HepG2 (cell line): Measurements from ENCODE around the gene IGSF21. TPM values are rescaled to one million over a fixed set of nuclear protein-coding genes. Genes with fewer than 3 reads are reported as not detected.

Experiments used
- ATAC-seq: fragments of 200-7000 bp; cut with Tn5 transposase; 3 replicates; pipeline ENCODE4 v1.9.1; 2020; ENCODE audit warnings: mild to moderate bottlenecking, moderate library complexity
- BruUV-seq: library from RNA; stranded (reverse); fragments of 400-500 nt; replicated peaks from 2 replicates; lab custom pipeline; 2021; lab: Mats Ljungman, UMichigan
- CTCF ChIA-PET: fragments of 300-600 bp; formaldehyde crosslinking; extraction: SDS; loops from one replicate; lab custom pipeline; 2021; ENCODE audit warnings: low total read pairs, inconsistent platforms, low intra/inter-chr PET ratio; lab: Yijun Ruan, JAX
- POLR2A ChIA-PET: fragments of 350-600 bp; sonication (Branson Sonifier 250); formaldehyde crosslinking; loops from one replicate; lab custom pipeline; 2020; ENCODE audit warnings: antibody characterized with exemption, inconsistent platforms; lab: Yijun Ruan, JAX
- DNase-seq: peaks from one replicate; pipeline ENCODE4 v3.0.0-alpha.2; 2015; ENCODE audit warnings: low spot score
- FAIRE-seq: peaks from 3 replicates; lab custom pipeline; 2011; peaks lifted over from hg19 to GRCh38; lab: Jason Lieb, UNC
- H2AFZ ChIP-seq: one replicate; pipeline ENCODE4 v1.6.1; 2011; ENCODE audit warnings: low read length, inconsistent platforms
- H3K27ac ChIP-seq: fragments of 300-600 bp; 3 replicates; pipeline ENCODE4 v1.8.0; 2011; ENCODE audit warnings: mixed run types, mild to moderate bottlenecking, mixed read lengths, low read length, inconsistent platforms; ENCODE audit not compliant: insufficient read depth; ENCODE audit errors: extremely low read length
- H3K27me3 ChIP-seq, 2 experiments: fragments of 200-600 bp in 1 of 2; 2 replicates in 1 of 2; 3 replicates in 1 of 2; pipeline versions ENCODE4 v1.6.0 to v1.8.0; 2011; ENCODE audit warnings: low read length in 2 of 2, mild to moderate bottlenecking in 2 of 2, moderate library complexity in 2 of 2, inconsistent platforms in 1 of 2; ENCODE audit not compliant: insufficient read depth in 2 of 2, control insufficient read depth in 1 of 2
- H3K36me3 ChIP-seq, 2 experiments: fragments of 200-600 bp in 1 of 2; replicated peaks in 1 of 2; 2 replicates in 1 of 2; 3 replicates in 1 of 2; pipeline versions ENCODE4 v1.5.1 to v1.8.0; 2011; ENCODE audit warnings: low read length in 2 of 2, inconsistent platforms in 1 of 2; ENCODE audit not compliant: insufficient read depth in 2 of 2, control insufficient read depth in 1 of 2
- H3K4me1 ChIP-seq: 2 replicates; pipeline ENCODE4 v1.5.1; 2012; ENCODE audit warnings: low read length, inconsistent platforms; ENCODE audit not compliant: insufficient read depth
- H3K4me2 ChIP-seq: 2 replicates; pipeline ENCODE4 v1.6.0; 2011; ENCODE audit warnings: low read depth, low read length, inconsistent platforms
- H3K4me3 ChIP-seq, 3 experiments: fragments of 200-600 bp in 1 of 3; sonication (generic), shearing (Covaris generic) in 1 of 3; replicated peaks in 1 of 3; 2 replicates each; pipeline ENCODE4 v1.5.1; 2011 to 2016; ENCODE audit warnings: low read length in 3 of 3, inconsistent platforms in 2 of 3, low read depth in 2 of 3, mild to moderate bottlenecking in 2 of 3, control low read depth in 1 of 3, mixed read lengths in 1 of 3; ENCODE audit not compliant: insufficient read depth in 1 of 3
- H3K79me2 ChIP-seq: one replicate; pipeline ENCODE4 v1.6.1; 2011; ENCODE audit warnings: low read length, inconsistent platforms; ENCODE audit not compliant: insufficient read depth
- H3K9ac ChIP-seq: 2 replicates; pipeline ENCODE4 v1.6.0; 2011; ENCODE audit warnings: mild to moderate bottlenecking, low read depth, low read length, inconsistent platforms; ENCODE audit not compliant: insufficient read depth
- H3K9me3 ChIP-seq: 2 replicates; pipeline ENCODE4 v1.5.1; 2012; ENCODE audit warnings: mild to moderate bottlenecking, low read length
- H4K20me1 ChIP-seq: 2 replicates; pipeline ENCODE4 v1.6.0; 2011; ENCODE audit warnings: inconsistent platforms, mild to moderate bottlenecking, low read length, moderate library complexity; ENCODE audit not compliant: insufficient read depth
- BCL6 ChIP-seq: IDR thresholded peaks from 2 replicates; pipeline ENCODE4 v1.6.1; 2016; ENCODE audit warnings: missing genetic modification reagents, missing compliant biosample characterization
- FOXA3 ChIP-seq: IDR thresholded peaks from 2 replicates; pipeline ENCODE4 v1.6.1; 2016; ENCODE audit warnings: missing genetic modification reagents, missing compliant biosample characterization
- FOXJ3 ChIP-seq: sonication (generic); formaldehyde crosslinking; IDR thresholded peaks from 2 replicates; pipeline ENCODE4 v1.4.0; 2020; ENCODE audit warnings: missing genetic modification reagents, mild to moderate bottlenecking, borderline replicate concordance
- HCFC1 ChIP-seq: fragments of 150-350 bp; IDR thresholded peaks from 2 replicates; pipeline ENCODE4 v1.6.1; 2014; ENCODE audit warnings: low read depth, low read length
- JDP2 ChIP-seq: sonication (generic); formaldehyde crosslinking; IDR thresholded peaks from 2 replicates; pipeline ENCODE4 v1.8.1; 2022; ENCODE audit warnings: missing genetic modification reagents, borderline replicate concordance
- JUND ChIP-seq: sonication (generic); formaldehyde crosslinking; IDR thresholded peaks from 2 replicates; pipeline ENCODE4 v1.8.0; 2022; ENCODE audit warnings: mild to moderate bottlenecking, missing genetic modification reagents
- KMT2B ChIP-seq: IDR thresholded peaks from 2 replicates; pipeline ENCODE4 v1.6.1; 2016; ENCODE audit warnings: missing genetic modification reagents, missing compliant biosample characterization
- MTF1 ChIP-seq: sonication (generic); formaldehyde crosslinking; IDR thresholded peaks from 2 replicates; pipeline ENCODE4 v1.5.0; 2020; ENCODE audit warnings: missing genetic modification reagents
- NR2F1 ChIP-seq, 2 experiments: fragments of 450-650 bp in 1 of 2; formaldehyde crosslinking in 1 of 2; IDR thresholded peaks; 2 replicates each; pipeline versions ENCODE4 v1.5.0 to v1.6.1; 2016 to 2020; ENCODE audit warnings: mild to moderate bottlenecking in 1 of 2, missing compliant biosample characterization in 1 of 2, missing genetic modification reagents in 1 of 2, moderate library complexity in 1 of 2
- POGZ ChIP-seq: sonication (generic); formaldehyde crosslinking; IDR thresholded peaks from 2 replicates; pipeline ENCODE4 v1.4.0; 2020; ENCODE audit warnings: mild to moderate bottlenecking, missing genetic modification reagents
- RBM22 ChIP-seq: fragments of 200-400 bp; formaldehyde crosslinking; optimal IDR thresholded peaks from 2 replicates; pipeline ENCODE3; 2017; ENCODE audit warnings: mild to moderate bottlenecking, low read length, moderate library complexity
- SRF ChIP-seq: IDR thresholded peaks from 2 replicates; pipeline ENCODE4 v1.6.1; 2011; ENCODE audit warnings: mild to moderate bottlenecking, low read depth, low read length, moderate library complexity
- TRIM24 ChIP-seq: sonication (generic); formaldehyde crosslinking; IDR thresholded peaks from 2 replicates; pipeline ENCODE4 v1.8.0; 2022; ENCODE audit warnings: mild to moderate bottlenecking, missing genetic modification reagents
- ZNF484 ChIP-seq: sonication (generic); formaldehyde crosslinking; IDR thresholded peaks from 2 replicates; pipeline ENCODE4 v1.5.1; 2020; ENCODE audit warnings: mild to moderate bottlenecking, low read depth, missing genetic modification reagents, borderline replicate concordance
- ZSCAN21 ChIP-seq: sonication (generic); formaldehyde crosslinking; IDR thresholded peaks from 2 replicates; pipeline ENCODE4 v1.8.0; 2022; ENCODE audit warnings: mild to moderate bottlenecking, missing genetic modification reagents, moderate library complexity, borderline replicate concordance
- WGBS: methylation state at CpG from one replicate; pipeline ENCODE4 v1.1.6; 2017; ENCODE audit warnings: low lambda C conversion rate; 5-methylcytosine and 5-hydroxymethylcytosine counted together
- in situ Hi-C: cut with HindIII; loops from 2 replicates; pipeline ENCODE4 v1.10.0; 2017; ENCODE audit warnings: low pct_unique_long_range_greater_than_20kb; ENCODE audit not compliant: extremely low pct_ligation_motif_present
- intact Hi-C: fragments of 100-400 bp; cut with micrococcal nuclease; formaldehyde crosslinking; loops from one replicate; pipeline ENCODE4 v1.10.0; 2022; ENCODE audit not compliant: unreplicated experiment
- polyA plus RNA-seq, 8 experiments: library from polyadenylated mRNA; depleted of rRNA in 3 of 8; stranded (reverse) in 7 of 8; unstranded in 1 of 8; fragments of >200 nt; fragmentation: Illumina TruSeq in 4 of 8; extraction: Trizol in 4 of 8; gene quantifications; 2 replicates each; pipeline versions ENCODE4 v1.2.1 to v1.2.3, GENCODE V29; 2011 to 2016; ENCODE audit warnings: low read depth in 4 of 8, missing spikeins in 1 of 8, mixed read lengths in 1 of 8; ENCODE audit not compliant: insufficient read depth in 1 of 8
- total RNA-seq, 5 experiments: library from RNA; depleted of rRNA; stranded (reverse); fragments of >200 nt; fragmentation: Illumina TruSeq; extraction: Trizol; gene quantifications; 2 replicates each; pipeline ENCODE4 v1.2.3, GENCODE V29; 2016; ENCODE audit warnings: low read depth in 1 of 5
- TF ChIP-seq, protein P1 (sequence below): sonication (generic); formaldehyde crosslinking; IDR thresholded peaks from 2 replicates; pipeline ENCODE4 v1.4.0; 2020; ENCODE audit warnings: missing genetic modification reagents
- TF ChIP-seq, protein P2 (sequence below): sonication (generic); formaldehyde crosslinking; IDR thresholded peaks from 2 replicates; pipeline ENCODE4 v1.4.0; 2020; ENCODE audit warnings: mild to moderate bottlenecking, missing genetic modification reagents

Gene IGSF21
- total and polyA plus RNA-seq, 2 of the 13 experiments (the other 11 are each of a cell fraction or from before 2014, with no cell fraction given), result not detected

DNA sequence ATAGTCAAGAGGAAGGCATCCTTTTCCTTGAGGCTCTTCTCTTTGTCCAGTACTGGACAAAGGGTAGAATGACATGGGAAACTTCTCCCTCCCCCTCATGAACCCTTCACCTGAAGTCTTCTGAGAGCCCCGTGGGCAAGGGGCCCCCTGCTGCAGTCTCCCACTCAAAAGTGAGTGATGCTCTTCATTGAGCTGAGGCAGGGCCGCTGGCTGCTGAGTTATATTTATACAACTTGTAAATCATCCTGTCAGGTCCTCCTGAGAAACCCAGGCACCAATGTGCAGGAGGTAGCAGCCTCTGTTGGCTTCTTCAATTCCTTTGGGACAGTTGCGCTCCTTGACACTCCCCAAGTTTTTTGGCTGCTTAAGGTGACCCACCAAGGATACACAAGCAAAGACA lies 150.2 kb downstream of the IGSF21 start:
- intact Hi-C loops, result no loop called here
- Histone ChIP-seq H3K27ac (no peak overlapping the region), H4K20me1 (0 out of 2 replicates have a peak, but pooled peaks cover 3% of the 10 kb centered on the region), H3K36me3 (no peaks in the 10 kb centered on the region), H2AFZ (no peak overlapping the region), H3K9me3 (no peaks in the 10 kb centered on the region), H3K4me2 (no peak overlapping the region), H3K4me1 (no peaks in the 10 kb centered on the region), H3K27me3 (no peaks in the 10 kb centered on the region; a peak in 3 of 5 replicates), H3K79me2 (no peaks in the 10 kb centered on the region), H3K4me3 (no peak overlapping the region), H3K9ac (no peak overlapping the region)
- POLR2A ChIA-PET, result no interaction called here
- no TSS peak for BruUV-seq
- ATAC-seq (no peak), DNase-seq (no peak), FAIRE-seq (no peak)
- CTCF ChIA-PET, result no interaction called here
- no CpG with 5 or more reads among the region's 3 CpGs for WGBS
- in situ Hi-C loops, result no loop called here
- TF ChIP-seq MTF1 (CRISPR knock-in tag), result no peak
- TF ChIP-seq, protein P1, sequence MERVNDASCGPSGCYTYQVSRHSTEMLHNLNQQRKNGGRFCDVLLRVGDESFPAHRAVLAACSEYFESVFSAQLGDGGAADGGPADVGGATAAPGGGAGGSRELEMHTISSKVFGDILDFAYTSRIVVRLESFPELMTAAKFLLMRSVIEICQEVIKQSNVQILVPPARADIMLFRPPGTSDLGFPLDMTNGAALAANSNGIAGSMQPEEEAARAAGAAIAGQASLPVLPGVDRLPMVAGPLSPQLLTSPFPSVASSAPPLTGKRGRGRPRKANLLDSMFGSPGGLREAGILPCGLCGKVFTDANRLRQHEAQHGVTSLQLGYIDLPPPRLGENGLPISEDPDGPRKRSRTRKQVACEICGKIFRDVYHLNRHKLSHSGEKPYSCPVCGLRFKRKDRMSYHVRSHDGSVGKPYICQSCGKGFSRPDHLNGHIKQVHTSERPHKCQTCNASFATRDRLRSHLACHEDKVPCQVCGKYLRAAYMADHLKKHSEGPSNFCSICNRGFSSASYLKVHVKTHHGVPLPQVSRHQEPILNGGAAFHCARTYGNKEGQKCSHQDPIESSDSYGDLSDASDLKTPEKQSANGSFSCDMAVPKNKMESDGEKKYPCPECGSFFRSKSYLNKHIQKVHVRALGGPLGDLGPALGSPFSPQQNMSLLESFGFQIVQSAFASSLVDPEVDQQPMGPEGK (CRISPR knock-in tag), result no peak
- TF ChIP-seq HCFC1, result no peak
- no peak for TF ChIP-seq BCL6 (CRISPR knock-in tag)
- TF ChIP-seq ZSCAN21, result no peak
- no peak for TF ChIP-seq KMT2B
- no peak for TF ChIP-seq TRIM24 (CRISPR knock-in tag)
- TF ChIP-seq SRF, result no peak
- TF ChIP-seq NR2F1 (CRISPR knock-in tag; IDR thresholded peaks at IDR 0.05), result no peak
- no peak for TF ChIP-seq POGZ (CRISPR knock-in tag)
- TF ChIP-seq RBM22, result no peak
- no peak for TF ChIP-seq FOXA3
- no peak for TF ChIP-seq FOXJ3 (CRISPR knock-in tag)
- TF ChIP-seq, protein P2, sequence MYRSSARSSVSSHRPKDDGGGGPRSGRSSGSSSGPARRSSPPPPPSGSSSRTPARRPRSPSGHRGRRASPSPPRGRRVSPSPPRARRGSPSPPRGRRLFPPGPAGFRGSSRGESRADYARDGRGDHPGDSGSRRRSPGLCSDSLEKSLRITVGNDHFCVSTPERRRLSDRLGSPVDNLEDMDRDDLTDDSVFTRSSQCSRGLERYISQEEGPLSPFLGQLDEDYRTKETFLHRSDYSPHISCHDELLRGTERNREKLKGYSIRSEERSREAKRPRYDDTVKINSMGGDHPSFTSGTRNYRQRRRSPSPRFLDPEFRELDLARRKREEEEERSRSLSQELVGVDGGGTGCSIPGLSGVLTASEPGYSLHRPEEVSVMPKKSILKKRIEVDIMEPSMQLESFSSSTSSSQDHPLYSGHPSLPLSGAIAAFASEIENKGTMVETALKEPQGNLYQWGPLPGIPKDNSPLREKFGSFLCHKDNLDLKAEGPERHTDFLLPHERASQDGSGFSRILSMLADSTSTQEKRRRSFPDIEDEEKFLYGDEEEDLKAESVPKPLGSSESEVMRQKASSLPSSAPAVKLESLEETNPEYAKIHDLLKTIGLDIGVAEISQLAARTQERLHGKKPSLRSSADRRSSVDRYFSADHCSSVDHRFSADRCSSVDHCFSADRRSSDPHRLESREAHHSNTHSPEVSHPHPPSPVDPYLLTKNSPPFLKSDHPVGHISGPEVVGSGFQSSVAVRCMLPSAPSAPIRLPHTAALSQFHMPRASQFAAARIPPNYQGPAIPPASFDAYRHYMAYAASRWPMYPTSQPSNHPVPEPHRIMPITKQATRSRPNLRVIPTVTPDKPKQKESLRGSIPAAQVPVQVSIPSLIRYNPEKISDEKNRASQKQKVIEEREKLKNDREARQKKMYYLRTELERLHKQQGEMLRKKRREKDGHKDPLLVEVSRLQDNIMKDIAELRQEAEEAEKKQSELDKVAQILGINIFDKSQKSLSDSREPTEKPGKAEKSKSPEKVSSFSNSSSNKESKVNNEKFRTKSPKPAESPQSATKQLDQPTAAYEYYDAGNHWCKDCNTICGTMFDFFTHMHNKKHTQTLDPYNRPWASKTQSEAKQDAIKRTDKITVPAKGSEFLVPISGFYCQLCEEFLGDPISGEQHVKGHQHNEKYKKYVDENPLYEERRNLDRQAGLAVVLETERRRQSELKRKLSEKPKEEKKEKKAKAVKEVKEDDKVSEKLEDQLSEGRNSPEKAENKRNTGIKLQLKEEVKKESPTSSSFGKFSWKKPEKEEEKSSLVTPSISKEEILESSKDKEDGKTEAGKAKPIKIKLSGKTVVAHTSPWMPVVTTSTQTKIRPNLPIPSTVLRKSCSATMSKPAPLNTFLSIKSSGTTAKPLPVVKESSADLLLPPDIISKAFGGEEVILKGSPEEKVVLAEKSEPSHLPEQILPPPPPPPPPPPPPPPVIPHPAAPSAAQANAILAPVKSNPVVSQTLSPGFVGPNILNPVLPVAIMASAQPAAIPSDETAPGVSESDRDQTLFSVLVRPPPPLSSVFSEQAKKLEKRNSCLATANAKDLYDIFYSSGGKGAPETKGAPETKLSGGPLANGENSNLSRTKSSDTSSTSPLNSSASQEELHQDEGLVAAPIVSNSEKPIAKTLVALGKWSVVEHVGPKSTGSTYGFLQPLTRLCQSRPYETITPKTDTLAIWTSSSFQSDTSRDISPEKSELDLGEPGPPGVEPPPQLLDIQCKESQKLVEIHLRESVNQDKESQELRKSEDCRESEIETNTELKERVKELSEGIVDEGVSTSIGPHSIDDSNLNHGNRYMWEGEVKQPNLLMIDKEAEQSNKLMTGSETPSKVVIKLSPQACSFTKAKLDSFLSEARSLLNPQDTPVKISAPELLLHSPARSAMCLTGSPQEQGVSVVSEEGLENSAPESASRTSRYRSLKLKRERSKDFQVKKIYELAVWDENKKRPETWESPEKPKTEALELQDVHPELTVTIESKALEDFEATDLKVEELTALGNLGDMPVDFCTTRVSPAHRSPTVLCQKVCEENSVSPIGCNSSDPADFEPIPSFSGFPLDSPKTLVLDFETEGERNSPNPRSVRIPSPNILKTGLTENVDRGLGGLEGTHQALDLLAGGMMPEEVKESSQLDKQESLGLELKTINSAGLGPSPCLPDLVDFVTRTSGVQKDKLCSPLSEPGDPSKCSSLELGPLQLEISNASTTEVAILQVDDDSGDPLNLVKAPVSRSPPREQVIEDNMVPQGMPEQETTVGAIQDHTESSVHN, result no peak
- no peak for TF ChIP-seq ZNF484 (CRISPR knock-in tag)
- no peak for TF ChIP-seq JUND (CRISPR knock-in tag)
- no peak for TF ChIP-seq JDP2
